Measurements from ENCODE around the gene OR4K14.
"Not testable (repeated sequence)": the region's sequence is repeated elsewhere in the genome, so short reads cannot be mapped to it uniquely, and the experiment has no call there.

Gene OR4K14

DNA sequence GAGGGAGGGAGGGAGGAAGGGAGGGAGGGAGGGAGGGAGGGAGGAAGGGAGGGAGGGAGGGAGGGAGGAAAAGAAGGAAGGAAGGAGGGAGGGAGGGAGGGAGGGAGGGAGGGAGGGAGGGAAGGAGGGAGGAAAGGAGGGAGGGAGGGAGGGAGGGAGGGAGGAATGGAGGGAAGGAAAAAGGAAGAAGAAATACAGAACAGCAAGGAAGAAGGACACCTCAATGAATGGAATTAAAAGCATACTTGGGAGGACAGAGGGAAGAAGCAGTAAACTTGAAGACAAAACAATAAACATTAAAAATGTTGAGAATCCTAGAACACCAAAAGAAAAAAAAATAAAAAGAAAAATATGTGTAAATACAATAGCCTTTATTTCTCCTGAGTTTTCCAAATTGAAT, 11.0 kb downstream of the OR4K14 start:
- TF ChIP-seq, protein P1, sequence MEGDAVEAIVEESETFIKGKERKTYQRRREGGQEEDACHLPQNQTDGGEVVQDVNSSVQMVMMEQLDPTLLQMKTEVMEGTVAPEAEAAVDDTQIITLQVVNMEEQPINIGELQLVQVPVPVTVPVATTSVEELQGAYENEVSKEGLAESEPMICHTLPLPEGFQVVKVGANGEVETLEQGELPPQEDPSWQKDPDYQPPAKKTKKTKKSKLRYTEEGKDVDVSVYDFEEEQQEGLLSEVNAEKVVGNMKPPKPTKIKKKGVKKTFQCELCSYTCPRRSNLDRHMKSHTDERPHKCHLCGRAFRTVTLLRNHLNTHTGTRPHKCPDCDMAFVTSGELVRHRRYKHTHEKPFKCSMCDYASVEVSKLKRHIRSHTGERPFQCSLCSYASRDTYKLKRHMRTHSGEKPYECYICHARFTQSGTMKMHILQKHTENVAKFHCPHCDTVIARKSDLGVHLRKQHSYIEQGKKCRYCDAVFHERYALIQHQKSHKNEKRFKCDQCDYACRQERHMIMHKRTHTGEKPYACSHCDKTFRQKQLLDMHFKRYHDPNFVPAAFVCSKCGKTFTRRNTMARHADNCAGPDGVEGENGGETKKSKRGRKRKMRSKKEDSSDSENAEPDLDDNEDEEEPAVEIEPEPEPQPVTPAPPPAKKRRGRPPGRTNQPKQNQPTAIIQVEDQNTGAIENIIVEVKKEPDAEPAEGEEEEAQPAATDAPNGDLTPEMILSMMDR (IDR thresholded peaks at IDR 0.05; ENCODE audit: low read depth, low read length): no peak
- no peak overlapping the region for H3K4me3 ChIP-seq (ENCODE audit: low read depth, low read length)

GRCh38 chr14:20002319-20002718, 16.8 kb downstream of the OR4K14 start:
- TF ChIP-seq, protein P1 (IDR thresholded peaks at IDR 0.05; ENCODE audit: low read depth, low read length): no peak
- H3K4me3 ChIP-seq (ENCODE audit: low read depth, low read length): no peak overlapping the region

- TF ChIP-seq, protein P1 (IDR thresholded peaks at IDR 0.05; ENCODE audit: low read depth, low read length): no peak
Observed at GRCh38 chr14:20001863-20002262, 17.2 kb downstream of the OR4K14 start, which contains the start of gene OR4Q2. Gene OR4Q2, plus strand, starts transcription at chr14:20002163.

GRCh38 chr14:19993438-19993837, 25.7 kb downstream of the OR4K14 start:
- H3K4me3 ChIP-seq (ENCODE audit: low read depth, low read length): no peak overlapping the region
- TF ChIP-seq, protein P1 (IDR thresholded peaks at IDR 0.05; ENCODE audit: low read depth, low read length): no peak

More at GRCh38 chr14:20001863-20002262, 17.2 kb downstream of the OR4K14 start, which contains the start of gene OR4Q2:
- no peak within 1 kb of the TSS for H3K4me3 ChIP-seq (ENCODE audit: low read depth, low read length)

DNA sequence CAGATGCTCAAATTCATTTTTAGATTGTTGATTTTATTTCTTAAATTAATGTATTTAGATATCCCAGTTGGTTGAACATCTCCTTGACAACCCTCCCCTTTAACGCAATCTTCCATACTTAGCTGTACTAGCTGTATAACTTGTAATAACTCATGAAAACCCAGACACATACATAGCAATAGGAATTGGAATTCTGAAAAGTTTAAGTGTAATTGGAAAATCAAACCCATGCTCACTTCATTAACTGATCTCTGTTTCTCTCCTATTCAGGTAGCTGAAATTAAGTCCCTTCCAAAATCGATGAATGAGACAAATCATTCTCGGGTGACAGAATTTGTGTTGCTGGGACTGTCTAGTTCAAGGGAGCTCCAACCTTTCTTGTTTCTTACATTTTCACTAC, 43.8 kb downstream of the OR4K14 start, which contains the start of gene OR4K15:
TSS of gene OR4K15 (plus strand) at position 301 of the 400 bp plus-strand sequence. CDS start at position 301, 0 bp downstream.
- TF ChIP-seq, protein P1 (IDR thresholded peaks at IDR 0.05; ENCODE audit: low read depth, low read length): no peak
- no peak within 1 kb of the TSS for H3K4me3 ChIP-seq (ENCODE audit: low read depth, low read length)

GRCh38 chr14:19974844-19975243, 44.3 kb downstream of the OR4K14 start:
- no peak overlapping the region for H3K4me3 ChIP-seq (ENCODE audit: low read depth, low read length)
- TF ChIP-seq, protein P1 (IDR thresholded peaks at IDR 0.05; ENCODE audit: low read depth, low read length): no peak

DNA sequence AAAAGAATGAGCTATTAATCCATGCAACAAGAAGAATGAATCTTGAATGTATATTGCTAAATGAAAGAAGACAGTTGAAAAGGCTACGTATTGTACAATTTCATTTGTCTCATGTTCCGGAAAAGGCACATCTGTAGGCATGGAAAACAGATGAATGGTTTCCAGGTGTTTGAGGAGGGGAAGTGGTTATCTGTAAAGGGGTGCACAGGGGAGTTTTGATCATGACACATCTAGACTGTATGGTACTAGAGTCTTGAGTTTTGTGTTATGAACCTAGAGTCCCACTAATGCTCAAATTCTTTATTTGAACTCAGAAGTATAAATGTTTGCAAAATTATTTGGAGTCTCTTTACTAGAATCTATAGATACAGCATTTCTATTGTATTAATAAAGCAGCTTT, 49.4 kb downstream of the OR4K14 start:
- H3K4me3 ChIP-seq (ENCODE audit: low read depth, low read length): not testable (repeated sequence)

Data from WI38 (cell line).